Measurements from ENCODE around the gene SCYL2.
"Not testable (repeated sequence)": the region's sequence is repeated elsewhere in the genome, so short reads cannot be mapped to it uniquely, and the experiment has no call there.

Gene SCYL2

DNA sequence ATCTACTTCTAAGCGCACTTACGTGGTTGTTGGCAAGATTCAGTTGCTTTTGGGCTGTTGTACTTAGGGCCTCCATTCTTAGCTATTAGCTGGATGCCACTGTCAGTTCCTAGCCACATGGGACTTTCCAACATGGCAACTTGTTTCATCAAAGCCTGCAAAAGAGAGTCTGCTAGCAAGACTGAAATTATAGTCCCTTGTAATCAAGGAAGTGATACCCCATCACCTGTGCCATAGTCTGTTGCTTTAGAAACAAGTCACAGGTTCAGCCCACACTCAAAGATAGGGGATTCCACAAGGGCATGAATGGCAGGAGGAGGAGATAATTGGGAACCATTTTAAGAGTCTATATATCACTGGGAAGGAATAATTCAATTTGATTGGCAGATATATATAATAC lies 62.8 kb downstream of the SCYL2 start:
- no peak for DNase-seq

DNA sequence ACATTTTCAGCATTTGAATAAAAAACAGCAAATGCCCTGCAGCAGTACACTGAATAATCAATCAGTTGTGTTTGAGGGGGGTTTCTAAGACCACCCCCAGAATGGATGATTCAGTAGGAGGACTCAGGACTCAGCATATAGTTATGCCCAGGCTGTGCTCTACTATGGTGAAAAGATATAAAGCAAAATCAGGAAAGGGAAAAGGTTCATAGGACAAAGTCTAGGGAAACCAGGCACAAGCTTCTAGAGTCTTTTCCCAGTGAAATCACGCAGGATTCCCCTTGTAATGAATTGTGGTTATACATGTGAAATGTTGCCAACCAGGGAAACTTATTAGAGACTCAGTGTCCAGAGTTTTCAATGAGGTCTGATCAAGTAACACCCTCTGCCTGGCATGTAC lies 64.9 kb downstream of the SCYL2 start:
- DNase-seq, result no peak

DNA sequence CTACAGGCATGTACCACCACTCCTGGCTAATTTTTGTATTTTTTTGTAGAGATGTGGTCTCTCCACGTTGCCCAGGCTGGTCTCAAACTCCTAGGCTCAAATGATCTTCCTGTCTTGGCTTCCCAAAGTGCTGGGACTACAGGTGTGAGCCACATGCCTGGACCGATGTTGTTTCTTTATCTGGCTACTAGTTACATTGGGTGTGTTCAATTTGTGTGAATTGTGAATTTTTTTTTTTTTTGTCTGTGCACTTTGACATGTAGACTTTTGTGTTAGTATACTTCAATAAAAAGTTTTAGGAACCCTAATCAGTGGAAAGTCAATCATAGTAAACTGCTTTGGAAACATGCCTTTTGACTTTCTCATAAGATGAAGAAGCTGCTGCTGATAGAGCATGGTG lies 65.9 kb downstream of the SCYL2 start:
- DNase-seq, result no peak

DNA sequence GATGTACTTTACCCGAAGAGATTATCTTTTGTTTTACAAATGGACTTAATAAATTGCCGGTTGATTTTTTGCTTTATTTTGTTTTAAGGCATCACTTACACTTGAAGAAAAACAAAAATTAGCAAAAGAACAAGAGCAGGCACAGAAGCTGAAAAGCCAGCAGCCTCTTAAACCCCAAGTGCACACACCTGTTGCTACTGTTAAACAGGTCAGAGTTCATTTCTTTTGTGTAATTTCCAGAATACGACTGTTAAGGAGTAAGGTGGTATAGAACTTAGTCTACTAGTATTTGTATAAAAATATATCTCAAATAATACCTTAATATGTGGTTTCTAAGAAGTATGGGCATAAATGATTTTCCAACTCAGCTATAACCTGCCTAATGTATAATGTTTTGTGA lies 70.3 kb downstream of the SCYL2 start:
- no peak for DNase-seq

DNA sequence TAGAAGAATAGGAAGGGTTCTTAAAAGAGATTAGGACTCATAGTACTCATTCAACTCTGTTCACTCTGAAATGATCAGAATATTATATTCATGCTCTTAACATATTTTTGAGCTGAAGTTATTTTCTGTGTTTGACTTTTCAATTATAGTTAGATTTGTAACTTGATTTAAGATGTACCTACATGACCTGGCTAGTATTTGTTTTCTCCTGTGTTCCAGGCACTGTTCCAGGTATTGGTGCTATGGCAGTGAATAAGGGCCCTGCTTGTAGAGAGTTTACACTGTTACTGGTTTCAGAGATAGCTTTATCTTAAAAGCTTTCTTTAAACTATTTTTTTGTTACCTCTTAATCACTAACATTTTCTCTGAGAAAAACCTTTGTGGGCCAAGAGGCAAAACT lies 70.8 kb downstream of the SCYL2 start:
- DNase-seq, result no peak

DNA sequence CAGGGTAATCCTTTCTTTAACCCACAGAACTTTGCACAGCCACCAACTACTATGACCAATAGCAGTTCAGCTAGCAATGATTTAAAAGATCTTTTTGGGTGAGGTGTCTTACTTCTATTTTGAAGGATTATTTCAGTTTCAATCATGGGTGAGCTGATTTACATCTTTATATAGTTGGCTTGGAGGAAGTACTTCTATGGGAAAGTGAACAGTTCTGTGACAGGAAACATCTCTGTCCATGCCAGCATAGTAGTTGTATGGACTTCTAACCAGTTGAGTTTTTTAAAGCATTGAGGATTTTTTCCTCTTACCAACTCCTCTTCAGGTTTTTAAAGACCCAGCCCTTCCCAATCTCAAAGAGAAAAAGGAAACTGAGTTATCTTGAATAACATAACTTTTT lies 72.1 kb downstream of the SCYL2 start:
- DNase-seq, result no peak

DNA sequence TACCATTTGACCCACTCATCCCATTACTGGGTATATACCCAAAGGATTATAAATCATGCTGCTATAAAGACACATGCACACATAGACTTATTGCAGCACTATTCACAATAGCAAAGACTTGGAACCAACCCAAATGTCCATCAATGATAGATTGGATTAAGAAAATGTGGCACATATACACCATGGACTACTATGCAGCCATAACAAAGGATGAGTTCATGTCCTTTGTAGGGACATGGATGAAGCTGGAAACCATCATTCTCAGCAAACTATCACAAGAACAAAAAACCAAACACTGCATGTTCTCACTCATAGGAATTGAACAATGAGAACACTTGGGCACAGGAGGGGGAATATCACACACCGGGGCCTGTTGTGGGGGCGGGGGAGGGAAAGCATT lies 75.9 kb downstream of the SCYL2 start:
- DNase-seq, result not testable (repeated sequence)

DNA sequence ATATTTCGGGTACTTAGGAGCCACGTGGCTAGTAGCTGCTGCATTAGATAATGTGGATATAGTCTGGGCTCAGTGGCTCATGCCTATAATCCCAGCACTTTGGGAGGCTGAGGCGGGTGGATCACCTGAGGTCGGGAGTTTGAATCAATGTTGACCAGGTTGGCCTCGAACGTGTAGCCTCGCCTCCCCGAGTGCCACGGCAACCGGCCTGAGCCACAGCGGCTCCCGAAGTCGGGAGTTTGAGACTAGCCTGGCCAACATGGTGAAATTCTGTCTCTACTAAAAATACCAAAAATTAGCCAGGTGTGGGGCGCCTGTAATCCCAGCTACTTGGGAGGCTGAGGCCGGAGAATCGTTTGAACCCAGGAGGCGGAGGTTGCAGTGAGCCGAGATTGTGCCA lies 77.4 kb downstream of the SCYL2 start:
- not testable (repeated sequence) for DNase-seq

DNA sequence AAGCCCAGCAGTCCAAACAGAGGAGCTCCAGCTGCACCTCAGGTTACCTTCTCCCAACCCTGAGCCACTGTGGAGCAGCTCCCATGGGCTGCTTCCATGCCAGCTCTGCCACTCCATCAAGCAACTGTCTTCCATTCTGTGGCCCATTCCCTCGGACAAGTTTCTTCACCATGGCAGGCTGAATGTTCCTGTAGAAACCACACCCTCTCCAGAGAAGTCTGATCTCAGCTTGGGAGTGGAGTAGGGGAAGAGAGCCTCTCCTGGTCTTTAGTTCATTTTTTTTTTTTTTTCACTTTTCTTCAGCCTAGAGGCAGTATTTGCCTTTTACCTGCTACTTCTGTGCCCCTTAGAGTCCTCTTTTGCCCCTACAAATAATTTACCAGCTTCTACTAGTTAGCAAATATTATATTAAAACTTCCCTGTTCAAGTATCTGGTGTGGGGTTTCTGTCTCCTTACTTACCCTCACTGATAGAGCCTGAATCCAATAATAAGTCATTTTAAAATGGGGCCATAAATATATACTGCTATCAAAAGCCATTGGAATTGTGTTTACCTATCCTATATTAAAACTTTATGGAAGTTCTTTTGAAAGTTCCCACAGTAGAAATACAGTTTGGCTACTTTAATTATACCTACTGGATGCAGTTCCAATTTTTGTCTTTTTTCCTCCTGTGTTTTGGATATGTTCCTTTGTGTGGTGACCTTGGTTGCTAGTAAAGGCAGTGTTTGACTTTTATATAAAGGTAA lies 78.2 kb downstream of the SCYL2 start:
- DNase-seq, result no peak

DNA sequence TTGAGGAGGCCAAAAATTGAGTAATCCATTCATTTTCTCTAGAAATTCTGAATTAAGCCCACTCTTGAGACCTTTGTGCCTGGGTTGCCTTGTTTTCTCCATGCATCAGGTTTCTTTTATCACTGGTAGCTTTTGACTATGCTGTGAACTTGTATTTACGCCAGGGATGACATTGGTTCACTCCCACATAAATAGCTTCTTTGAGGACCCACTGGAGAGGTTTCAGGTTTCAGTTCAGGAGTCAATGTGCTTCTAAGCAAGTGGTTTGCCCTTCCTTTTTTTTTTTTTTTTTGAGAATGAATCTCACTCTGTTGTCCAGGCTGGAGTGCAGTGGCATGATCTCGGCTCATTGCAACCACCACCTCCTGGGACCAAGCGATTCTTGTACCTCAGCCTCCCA lies 79.7 kb downstream of the SCYL2 start:
- DNase-seq, result no peak

DNA sequence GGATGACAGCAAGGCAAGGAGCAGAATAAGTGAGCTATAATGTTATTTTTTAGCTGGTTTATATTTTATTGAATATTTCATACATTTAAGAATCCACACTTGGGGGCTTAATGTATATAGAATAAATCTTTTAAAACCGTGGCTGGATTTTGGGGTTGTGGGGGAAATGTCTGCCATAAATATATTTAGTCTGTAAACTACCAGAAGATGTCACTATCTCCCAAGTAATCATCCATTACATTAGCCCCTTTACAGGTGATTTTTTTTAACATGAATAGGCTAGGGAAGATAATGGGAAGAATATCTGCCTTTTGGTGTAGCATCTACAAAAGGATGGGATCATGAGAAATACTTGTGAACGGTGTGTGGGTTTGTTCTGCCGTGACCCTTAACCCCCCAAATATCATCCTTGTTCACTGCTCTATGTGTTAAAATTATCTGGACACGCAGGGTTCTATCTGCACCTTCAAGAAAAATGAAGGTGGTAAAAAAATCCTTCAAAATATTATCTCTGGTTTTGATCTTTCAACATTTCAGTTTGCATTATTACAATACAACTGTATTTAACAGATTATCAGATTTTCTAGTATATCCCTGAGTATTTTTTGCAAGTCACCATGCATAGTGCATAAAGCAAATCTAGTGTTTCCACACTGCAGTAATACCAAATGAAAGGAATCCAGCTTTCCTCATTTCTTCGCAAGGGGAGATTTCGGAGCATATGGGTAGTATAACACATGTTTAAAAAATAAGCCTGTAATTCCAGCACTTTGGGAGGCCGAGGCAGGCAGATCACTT lies 81.9 kb downstream of the SCYL2 start:
- peak; percentile 26 for DNase-seq

DNA sequence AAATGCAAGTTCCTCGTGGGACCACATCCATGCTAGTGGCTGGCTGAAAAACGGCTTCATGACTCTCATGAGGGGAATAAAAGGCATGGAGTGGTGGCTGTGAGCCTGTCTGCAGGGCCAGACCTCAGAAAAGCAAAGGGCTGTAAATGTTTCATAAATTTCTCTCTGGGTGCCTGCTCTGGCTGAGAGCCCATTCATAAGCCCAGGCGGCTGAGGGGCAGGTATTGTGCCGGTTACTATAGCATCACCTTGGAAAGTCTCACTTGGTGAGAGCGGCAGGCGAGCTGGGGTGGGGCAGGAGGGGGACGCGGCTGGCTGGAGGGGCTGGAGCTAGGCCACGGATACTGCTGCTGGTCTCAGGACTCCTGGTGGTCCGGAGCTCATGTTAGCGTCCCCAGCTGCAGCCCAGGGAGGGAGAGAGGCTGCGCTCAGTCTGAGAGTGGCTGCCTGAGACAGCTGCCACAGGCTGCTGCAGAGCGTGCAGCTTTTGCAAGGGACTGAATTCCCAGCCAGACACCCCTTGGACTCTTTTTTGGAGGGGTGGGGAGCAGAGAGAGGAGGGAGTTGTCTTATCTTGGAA lies 89.8 kb downstream of the SCYL2 start, which contains the start of gene SLC17A8:
SLC17A8 (plus strand) TSS at position 431 of the 580 bp plus-strand sequence. CDS start 318 bp downstream, outside the sequence.
- DNase-seq, result peak; percentile 4

DNA sequence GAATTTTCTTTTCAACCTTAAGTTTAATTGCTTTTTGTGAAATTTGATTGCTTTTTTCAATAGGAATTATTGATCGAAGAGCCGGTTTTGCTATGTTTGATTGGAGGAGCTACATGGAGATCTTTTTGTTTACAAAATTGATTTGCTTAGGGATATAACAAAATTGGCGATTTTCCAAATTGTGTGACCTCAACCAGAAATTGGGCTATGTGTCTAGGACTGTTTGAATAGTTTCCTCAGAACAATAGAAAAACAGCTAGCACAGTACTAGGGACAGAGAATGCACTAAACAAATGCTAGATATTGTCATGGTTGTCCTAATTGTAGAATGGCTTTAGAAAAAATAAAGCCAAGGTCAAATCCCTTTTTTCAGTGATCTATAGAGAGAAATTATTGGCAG lies 92.3 kb downstream of the SCYL2 start:
- no peak for DNase-seq

DNA sequence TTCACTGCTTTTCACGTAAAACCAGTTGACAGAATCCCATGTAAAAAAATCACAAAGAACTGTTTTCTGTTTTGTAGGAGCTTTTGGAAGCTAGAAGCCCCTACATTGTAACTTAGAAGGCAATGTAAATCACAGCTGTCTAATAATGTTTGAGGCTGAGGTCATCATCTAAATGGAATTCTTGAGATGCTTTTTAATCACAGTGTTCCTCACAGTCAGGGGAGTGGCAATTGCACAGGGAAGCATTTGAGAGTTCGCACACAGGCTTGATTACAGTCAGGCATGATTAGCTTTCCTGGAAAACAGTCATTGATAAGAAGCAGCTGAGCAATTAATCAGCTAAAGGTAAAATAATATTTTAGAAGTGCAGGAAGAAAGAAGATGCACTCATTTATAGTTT lies 92.8 kb downstream of the SCYL2 start:
- no peak for DNase-seq

DNA sequence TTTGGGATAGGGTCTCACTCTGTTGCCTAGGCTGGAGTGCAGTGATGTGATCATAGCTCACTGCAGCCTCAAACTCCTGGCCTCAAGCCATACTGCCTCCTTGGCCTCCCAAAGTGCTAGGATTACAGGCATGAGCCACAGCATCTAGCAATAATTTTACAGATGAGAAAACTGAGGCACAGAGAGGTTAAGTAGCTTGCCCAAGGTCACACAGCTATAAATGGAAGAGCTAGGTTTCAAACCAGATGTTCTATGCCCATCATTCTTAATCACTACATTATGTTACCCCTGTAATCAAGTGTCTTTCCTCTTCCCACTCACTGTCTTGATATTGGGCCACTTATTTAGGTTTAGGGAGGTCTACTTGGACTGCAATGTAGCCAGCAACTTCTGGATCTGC lies 93.5 kb downstream of the SCYL2 start:
- DNase-seq, result no peak

DNA sequence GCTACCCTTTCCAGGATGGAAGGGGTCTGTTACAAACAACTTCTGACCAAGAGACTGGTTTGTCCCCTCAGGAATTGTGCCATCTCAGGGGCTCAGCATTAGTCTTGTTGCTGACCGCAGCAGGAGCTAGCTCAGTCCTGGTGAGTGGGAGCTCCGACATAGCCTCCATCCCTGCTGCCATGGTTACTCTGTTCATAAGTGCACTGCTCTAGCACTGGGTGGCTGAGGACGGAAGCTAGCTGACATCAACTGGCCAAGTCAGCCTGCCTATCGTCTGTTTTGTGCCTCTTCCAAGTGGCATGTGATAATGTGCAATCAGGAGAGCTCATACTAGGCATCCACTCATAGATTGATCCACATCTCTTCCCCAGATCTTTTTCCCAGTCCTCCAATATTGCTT lies 97.3 kb downstream of the SCYL2 start:
- DNase-seq, result no peak

DNA sequence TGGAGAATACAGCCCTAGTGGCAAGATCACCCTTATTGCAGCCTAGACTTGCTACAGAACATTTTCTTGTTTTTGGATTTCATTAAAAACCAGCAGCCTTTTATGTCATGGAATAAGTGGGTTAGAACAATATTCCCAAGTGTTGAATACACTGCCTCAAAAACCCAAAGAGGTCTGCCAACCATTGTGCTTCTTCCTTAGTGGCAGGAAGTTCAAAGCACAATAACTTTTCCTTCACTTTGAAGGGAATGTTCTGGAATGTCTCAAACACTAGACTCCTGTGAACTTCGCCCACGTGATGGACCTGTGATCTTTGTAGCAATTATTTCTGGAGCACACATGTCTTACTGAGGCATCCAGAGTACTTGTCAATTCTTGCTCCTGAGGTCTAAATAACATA lies 98.4 kb downstream of the SCYL2 start:
- DNase-seq, result no peak

DNA sequence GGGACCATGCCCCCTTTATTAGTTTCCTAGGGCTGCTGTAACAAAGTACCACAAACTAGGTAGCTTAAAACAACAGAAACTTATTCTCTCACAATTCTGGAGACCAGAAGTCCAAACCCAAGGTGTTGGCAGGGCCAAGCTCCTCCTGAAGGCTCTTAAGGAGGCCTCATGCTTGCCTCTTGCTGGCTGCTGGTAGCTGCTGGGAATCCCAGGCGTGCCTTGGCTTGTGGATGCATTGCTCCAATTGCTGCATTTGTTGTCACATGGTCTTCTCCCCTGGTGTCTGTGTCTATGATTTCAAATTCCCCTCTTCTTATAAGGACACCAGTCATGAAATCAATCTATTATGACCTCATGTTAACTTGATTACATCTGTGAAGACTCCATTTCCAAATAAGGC lies 101.1 kb downstream of the SCYL2 start:
- DNase-seq, result no peak

DNA sequence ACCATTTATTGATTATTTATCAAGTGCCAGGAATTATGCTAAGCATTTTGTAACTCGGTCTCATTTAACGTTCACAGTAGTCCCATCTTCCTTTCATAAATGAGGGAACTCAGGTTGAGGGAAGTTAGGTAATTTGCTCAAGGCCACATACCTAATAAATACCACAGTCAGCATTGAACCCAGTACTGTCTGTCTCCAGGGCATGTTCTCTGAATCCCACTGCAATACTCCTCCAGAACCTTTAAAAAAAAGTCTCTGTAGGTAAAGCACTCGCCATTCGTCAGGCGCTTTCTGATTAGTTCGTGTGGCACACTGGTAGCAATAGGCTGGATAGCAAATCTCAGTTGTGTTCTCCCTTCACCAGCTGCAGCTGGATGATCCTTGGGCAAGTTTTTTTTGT lies 104.2 kb downstream of the SCYL2 start:
- DNase-seq, result no peak

DNA sequence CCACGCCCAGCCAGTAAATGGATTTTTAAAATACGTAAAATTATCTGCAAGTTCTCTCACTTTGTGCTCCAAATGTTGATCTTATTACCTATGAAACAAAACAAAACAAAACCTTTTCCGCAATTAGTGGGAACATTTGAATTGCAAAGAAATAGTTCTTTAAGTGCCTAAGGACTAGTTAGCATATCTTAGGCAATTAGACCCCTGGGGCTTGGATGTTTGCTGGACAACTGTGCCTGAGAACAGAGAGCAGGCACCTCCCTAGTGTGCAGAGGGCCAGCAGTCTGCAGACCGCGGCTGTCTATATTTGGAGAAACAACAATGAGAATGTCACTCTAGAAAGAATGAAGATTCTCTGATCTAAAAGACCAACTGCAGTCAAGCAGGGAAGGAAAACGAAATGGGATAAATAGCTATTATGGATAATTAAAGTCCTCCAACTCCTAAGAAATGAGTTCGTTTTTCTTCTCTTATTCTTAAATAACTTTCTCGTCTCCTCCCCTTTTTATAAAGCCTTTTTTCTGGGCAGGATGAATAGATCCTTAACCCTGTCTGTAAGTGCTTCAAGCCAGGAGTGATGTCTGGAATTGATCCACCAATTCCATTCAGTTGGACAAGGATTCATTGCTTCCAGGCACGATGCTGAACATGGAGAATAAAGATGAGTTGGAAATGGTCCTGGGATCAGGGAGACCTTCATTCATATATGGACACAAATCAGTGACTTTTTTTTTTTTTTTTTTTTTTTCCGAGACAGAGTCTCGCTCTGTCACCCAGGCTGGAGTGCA lies 106.1 kb downstream of the SCYL2 start:
- DNase-seq, result no peak

DNA sequence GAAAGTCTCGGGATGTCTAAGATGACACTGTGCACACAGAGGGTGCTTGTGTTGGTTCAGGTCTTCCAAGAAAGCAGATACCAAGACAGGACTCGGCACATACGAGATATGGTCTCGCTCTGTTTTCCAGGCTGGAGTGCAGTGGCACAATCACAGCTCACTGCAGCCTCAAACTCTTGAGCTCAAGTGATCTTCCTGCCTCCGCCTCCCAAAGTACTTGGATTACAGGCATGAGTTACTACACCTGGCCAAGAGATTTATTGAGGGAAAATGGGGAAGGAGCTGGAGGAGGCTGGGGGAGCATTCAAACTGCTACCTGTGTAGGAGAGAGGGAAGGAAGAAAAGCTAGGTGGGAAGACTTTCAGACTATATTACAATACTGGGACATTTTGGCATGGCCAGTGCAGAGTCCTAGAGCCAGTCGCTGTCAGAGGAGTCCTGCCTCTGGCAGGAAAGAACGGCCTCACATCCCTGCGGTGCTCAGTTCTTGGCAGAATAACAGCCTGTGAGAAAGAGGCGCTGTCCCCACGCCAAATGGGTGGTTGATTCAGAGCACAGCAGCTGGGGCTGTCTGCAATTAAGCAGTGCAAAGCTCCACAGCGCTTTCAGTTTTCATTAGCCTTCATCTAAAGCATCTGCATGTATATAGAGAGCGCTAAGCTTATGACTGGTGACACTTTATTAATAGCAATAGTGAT lies 108.2 kb downstream of the SCYL2 start:
- DNase-seq, result no peak

DNA sequence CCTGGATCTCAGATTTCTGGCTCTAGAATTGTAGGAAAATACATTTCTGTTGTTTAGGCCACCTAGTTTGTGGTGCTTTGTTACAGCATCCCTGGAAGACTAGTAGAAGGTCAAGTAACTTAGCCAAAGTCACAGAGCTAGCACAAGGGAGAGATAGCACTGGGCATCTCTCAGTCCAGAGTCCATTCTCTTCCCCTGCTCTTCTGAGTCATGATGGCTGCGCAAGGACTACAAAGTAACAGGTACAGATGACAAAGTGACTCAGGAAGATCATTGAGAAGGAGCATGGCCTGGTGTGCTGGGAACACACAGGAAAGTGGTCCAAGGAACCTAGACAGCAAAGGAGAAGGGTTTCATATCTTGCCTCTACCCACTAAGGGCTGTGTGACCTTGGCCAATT lies 109.2 kb downstream of the SCYL2 start:
- DNase-seq, result no peak

DNA sequence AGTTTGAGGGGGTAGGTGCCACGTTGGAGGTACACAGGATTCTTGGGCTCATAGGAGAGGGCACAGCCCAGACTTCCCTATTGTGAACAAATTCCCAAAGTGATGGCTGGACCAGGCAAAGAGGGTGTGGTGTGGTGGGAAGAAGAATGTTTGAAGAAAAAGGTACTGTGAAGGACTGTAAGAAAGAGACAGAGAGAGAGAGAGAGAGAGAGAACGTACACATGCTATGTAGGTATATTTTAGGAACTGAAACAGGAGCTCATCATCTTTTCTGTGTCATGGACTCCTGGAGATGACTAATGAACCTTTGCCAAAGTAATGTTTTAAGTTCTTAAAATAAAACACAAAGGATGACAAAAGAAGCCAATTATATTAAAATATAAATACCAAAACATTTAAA lies 114.4 kb downstream of the SCYL2 start:
- DNase-seq, result no peak
